HTERT RPE-1 (cell line): ENCODE data around the gene NINJ1.

Source experiments
- in situ Hi-C: fragments of 300-500 bp; cut with MboI; formaldehyde crosslinking; loops from 4 replicates; pipeline ENCODE4 v1.14.3; 2020; ENCODE audit warnings: low sequenced_read_pairs

Gene NINJ1

GRCh38 chr9:93133681-93134014 lies 403 bp downstream of the NINJ1 start:
- in situ Hi-C loops: no loop called here

DNA sequence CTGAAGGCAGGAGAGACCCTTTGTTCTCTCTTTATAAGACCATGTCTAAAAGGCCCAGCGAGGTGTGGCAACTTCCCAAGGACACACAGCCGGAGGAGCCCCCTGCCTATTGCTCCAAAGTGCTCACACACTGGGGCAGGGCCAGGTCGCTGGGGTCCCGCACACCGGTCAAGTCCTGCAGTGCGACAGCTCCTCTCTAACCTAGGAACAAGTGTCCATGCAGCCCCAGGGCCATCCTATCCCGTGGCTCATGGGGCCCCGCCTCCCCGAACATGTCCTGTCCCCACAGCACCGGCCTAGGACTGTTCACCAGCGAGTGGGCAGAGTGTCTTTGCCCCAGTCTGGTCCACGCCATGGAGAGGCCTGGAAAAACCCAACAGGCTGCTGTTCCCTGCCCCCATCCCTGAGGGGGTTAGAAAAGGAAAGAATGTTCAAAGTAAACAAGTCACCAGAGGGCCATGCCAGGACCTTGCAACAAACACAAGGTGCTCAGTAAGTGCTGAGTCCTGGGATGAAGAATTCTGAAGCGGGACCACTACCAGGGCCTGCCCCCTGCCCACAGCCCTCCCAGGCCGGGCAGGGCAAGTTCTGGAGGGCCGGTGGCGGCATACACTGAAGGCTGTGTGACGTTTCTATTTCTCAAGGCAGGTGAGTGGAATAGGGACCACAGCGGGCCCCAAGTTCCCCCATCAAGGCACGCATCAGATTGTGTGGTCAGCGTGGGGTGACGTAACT lies 938 bp downstream of the NINJ1 start:
- in situ Hi-C loops: no loop called here

GRCh38 chr9:93132287-93132927 lies 1.6 kb downstream of the NINJ1 start:
- in situ Hi-C loops: no loop called here

DNA sequence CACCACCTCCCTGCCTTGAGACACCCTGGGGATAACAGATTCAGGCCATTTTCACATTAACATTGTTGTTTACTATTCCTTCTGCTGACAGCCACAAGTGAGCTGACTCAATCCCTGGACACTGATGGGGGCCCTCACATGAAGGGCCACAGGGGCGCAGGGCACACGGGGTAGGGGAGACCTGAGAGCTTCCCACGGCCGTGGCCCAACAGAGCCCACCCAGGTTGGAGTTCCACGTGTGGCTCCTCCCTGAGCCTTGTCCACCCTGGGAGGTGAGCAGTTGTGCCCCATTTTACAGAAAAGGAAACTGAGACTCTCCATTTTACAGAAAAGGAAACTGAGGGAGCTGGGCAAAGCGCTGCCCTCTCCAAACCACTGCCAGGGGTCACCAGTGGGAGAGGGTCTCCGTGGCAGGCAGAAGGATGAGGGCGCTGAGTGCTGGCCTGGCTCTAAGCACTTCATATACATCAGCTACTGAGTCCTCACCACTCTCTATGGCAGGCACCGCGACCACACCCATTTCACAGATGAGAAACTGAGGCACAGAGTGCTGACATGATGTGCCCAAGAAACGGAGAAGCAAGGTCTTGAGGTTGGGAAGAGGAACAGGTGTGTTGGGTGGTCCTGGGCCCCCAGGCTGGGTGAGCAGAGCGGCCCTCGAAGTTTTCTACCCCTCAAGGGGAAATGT lies 2.3 kb downstream of the NINJ1 start:
- in situ Hi-C loops: no loop called here

DNA sequence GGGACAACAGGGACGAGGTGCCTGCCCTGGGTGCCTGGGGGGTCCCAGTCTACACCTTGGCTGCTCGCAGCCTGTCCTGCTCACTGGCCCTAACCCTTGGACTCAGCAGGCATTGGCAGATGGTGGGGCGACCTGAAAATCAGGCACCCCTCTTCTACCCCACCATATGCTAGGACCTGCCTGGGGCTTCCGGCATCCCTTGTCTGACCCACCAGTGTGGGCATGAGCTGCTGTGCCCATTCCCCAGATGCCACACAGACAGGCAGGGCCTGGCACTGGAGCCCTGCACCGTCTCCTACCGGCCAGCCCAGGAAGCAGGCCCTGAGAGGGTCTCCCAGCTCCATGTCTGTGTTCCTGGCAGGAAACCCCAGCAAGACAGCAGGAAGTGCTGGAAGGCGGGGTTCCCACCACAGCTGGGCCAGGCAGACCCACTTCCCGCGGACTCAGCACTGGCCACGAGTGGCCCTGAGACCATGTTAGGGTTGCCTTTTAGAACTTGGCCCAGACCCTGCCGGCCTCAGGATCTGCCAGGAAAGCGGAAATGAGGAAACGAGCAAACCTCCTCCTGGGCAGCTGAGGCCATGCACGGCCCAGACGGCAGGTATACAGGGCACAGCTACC lies 3.1 kb downstream of the NINJ1 start:
- in situ Hi-C loops: no loop called here

DNA sequence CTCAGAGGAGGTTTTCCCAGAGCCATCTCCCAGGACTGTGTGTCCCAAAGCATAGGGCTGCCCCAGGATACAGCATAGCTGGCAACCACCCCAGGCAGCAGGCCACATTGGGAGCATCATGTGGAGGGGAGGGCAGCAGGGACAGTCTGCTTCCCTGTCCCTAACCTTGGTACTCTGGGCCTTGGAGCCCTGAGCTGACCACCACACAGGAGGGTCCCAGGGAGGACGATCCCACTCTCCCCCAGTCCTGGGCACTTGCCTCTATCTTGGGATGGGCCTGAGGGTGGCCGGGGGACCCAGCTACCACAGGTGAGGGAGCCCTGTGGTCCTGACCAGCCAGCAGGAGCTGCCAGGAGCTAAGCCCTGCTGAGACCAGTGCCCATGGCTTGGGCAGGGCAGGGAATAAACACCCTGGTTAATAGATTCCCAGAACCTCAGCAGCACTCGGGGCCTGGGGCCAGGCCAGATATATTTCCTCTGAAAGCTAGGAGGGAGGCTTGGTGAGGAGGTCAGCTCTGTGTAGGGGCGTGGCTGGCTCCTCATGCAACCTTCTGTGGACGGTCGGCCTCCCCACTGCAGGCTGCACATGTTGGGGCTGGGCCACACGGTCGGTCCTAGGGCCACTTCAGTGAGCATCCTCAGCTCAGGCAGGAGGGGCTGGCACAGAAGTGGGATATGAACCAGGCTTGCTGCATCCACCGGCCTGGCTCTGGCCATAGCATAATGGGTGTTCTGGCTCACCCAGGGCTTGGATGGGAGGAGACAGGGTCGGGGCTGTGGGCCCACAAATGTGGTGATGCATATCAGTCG lies 4.2 kb downstream of the NINJ1 start:
- in situ Hi-C loops: no loop called here

GRCh38 chr9:93129286-93129685 lies 4.8 kb downstream of the NINJ1 start:
- in situ Hi-C loops: no loop called here

- in situ Hi-C loops: no loop called here
Measured at GRCh38 chr9:93128715-93129224, 5.3 kb downstream of the NINJ1 start.

GRCh38 chr9:93128011-93128714 lies 5.9 kb downstream of the NINJ1 start:
- in situ Hi-C loops: no loop called here

DNA sequence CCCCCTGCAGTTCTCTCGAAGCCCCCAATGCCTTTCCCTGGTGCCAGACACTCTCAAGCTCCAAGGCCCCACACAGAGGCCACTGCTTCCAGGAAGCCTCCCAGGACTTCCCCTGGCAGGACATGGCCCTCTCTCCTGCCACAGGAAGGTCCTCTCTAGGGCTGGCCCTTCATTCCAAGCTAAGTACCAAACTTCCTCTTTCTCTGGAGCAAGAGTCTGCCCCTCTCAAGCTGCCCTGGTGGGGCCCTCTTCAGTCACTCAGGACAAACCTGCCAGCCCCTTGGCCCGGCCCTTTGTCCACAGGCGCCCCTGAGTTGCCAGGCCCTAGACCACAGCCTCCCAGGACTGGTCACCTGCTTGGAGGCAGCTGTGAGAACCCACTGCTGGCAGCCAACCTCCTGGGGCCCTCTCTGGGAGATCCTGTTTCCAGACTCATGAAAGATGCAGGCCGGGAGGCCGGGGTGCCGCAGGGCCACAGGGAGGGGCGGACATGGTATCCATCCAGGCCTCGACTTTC lies 6.6 kb downstream of the NINJ1 start:
- in situ Hi-C loops: no loop called here

DNA sequence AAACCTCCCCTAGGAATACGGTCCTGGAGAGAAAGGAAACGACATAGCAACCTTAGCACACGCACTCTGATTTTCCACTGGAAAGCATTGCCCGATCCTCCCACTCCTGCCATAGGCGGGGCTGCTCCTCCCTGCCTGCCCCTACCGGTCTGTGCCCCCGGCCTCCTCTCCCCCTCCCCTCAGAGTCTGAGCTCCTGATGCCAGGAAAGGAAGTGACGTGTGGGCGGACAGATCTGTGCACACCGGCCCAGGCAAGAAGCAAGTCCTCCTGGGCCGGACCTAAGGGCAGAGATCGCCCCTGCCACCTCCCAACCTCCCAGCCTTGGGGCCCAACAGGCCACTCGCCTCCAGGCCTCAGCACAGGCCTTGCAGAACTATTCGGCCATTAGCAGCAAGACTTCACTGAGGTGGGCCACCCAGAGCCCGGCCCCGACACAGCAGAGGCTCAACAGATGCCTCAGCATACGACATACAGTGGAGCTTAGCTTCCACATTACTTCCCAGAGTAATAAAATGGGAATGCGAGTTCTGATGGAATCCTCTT lies 7.2 kb downstream of the NINJ1 start:
- in situ Hi-C loops: no loop called here

DNA sequence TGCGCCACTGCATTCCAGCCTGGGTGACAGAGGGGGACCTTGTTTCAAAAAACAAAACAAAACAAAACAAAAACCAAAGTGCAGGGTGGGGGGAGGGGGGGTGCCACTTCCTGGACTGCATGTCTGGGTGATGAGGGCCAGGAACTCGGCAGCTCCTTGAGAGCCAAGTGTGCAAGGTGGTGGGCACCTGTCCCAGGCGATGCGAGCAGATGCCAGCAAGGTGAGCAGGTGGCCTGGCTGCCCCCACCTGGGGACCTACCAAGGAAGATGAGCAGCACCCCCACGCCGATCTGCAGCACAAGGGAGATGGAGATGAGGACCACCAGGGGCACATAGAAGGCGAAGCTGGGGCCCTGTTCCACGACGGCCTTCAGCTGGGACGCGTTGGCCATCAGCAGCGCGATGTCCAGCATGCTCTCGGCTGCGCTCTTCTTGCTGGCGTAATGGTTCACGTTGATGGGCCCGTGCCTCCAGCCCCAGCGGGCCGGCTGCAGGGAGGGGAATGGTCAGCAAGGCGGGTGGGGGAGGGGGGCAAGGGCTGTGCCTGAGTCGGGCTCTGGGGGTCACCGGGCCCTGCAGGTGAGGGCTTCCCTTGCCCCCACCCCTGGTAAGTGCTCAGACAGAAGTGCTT lies 7.8 kb downstream of the NINJ1 start:
- in situ Hi-C loops: no loop called here

DNA sequence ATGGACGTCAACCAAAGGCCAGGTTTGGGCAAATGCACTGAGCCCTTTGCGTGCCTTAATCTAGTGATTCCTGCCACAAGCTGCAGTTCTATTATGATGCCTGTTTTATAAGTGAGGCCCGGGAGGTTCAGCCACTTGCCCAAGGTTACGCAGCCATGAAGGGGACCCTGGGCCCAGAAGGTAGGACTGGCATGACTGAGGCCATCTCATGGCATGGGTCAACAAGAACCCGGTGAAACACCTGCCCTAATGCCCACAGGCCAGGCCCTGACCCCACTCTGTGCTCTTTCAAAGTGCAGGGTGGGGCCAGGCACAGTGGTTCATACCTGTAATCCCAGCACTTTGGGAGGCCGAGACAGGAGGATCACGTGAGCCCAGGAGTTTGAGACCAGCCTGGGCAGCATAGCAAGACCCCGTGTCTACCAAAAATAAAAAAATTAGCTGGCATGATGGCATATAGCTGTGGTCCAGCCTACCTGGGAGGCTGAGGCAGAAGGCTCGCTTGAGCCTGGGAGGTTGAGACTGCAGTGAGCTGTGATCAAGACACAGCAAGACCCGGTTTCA lies 8.6 kb downstream of the NINJ1 start:
- in situ Hi-C loops: no loop called here

DNA sequence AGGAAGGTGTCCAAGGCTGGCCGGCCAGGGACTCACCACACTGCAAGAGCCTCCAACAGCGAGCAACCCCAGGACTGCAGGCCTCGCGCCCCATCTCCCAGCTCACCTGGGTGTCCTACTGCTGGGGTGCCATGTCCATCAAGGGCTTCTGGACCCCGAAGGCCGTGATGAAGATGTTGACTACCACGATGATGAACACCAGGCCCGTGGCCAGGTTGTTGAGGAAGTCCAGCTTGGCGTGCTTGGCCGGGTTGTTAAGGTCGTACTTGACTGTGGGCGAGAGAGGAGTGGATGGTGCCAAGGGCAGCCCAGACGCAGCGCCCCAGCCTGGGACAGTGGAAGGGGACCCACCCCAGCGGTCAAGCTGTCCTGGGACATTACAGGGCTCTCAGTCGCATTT lies 9.3 kb downstream of the NINJ1 start:
- in situ Hi-C loops: no loop called here

DNA sequence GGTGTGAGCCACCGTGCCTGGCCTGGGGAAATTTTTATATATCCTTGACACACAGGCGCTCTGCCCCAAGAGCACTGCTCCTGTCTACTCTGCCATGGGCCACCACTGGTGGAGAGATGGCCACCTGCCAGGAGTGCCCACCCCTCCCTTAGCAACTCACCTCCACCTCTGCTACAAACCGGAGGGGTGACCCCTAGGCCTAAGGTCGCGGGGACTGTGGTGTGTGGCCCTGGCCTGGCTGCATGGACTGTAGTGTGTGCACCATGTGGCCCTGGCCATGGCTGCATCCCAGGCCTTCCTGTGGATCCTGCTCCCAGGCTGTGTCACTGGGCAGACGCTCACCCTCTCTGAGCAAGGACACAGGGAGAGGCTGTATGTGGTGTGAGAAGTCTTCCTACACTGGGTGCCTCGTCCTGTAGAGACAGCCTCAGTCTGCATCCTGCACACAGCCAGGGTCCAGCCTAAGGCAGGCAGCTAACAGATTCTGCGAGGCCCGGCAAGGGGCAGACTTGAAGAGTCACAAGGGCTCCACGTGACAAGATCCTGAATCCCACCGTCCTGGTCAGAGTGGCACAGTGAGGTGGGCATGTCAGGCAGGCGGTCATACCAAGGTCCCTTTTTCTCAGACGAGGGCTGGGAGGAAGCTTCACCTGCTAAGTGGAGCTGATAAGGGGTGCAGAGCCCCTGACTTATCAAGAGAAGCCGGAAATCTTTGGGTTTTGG lies 10.3 kb downstream of the NINJ1 start:
- in situ Hi-C loops: no loop called here

DNA sequence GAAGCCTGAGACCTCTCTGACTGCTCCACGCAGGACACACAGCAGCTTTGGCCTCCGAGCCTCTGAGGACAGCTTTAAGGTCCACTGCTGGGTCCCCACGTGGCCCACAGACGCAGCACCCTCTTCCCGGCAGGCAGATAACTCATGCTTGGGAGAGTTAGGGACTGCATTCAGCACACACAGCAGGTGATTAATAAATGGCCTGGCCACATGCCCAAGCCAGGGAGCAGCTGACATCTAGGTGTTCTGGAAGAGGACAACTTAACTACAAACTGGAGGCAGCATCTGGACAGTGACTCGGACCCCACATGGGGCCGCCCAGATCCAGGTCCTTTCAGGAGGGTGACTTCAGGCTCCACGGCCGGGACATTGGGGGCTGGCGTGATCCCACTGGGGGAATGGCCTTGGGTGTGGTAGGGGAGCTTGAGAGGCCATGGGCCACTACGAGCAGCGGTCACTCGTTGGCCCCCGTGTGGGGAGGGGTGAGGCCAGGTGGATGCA lies 11.3 kb downstream of the NINJ1 start:
- in situ Hi-C loops: no loop called here

GRCh38 chr9:93121316-93122241 lies 12.5 kb downstream of the NINJ1 start:
- in situ Hi-C loops: no loop called here
